Breast epithelium (tissue), 3 donors: ENCODE measurements around the gene FRMD5.

ENCODE experiments used
- POLR2AphosphoS5 ChIP-seq, 3 donors: sonication (generic); formaldehyde crosslinking; IDR thresholded peaks; one replicate each; pipeline ENCODE4 v1.6.1; 2017; ENCODE audit warnings: antibody characterized with exemption in 3 of 3
- TF ChIP-seq, protein P1 (sequence below), 3 donors: fragments of 450-650 bp; IDR thresholded peaks; one replicate each; pipeline ENCODE4 v1.5.1; 2016 to 2017; ENCODE audit warnings: antibody characterized with exemption in 3 of 3, mild to moderate bottlenecking in 3 of 3, moderate library complexity in 3 of 3

DNA sequence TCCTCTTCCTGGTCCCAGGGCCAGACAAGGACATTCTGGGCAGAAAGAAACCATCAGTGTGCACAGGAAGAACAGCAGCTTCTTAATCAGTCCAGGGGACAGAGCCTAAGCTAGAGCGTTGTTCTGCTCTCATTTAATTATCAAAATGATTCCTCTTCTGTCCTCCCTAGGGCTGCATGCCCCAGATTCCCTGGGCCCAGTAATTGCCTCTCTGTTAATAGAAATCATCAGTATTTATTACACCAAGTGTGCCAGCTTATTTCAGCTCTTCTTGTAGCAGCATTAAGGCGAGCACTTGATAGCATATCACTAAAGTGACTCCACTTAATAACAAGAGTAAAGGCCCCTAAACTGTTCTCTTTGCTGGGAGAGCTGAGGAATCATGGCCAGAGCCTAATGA, 296.2 kb downstream of the FRMD5 start:
- TF ChIP-seq, protein P1, sequence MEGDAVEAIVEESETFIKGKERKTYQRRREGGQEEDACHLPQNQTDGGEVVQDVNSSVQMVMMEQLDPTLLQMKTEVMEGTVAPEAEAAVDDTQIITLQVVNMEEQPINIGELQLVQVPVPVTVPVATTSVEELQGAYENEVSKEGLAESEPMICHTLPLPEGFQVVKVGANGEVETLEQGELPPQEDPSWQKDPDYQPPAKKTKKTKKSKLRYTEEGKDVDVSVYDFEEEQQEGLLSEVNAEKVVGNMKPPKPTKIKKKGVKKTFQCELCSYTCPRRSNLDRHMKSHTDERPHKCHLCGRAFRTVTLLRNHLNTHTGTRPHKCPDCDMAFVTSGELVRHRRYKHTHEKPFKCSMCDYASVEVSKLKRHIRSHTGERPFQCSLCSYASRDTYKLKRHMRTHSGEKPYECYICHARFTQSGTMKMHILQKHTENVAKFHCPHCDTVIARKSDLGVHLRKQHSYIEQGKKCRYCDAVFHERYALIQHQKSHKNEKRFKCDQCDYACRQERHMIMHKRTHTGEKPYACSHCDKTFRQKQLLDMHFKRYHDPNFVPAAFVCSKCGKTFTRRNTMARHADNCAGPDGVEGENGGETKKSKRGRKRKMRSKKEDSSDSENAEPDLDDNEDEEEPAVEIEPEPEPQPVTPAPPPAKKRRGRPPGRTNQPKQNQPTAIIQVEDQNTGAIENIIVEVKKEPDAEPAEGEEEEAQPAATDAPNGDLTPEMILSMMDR (IDR thresholded peaks at IDR 0.05), result no peak
- TF ChIP-seq POLR2AphosphoS5 (IDR thresholded peaks at IDR 0.05), result no peak
